ENCODE measurements around the gene FNBP1L.

FNBP1L gene

DNA sequence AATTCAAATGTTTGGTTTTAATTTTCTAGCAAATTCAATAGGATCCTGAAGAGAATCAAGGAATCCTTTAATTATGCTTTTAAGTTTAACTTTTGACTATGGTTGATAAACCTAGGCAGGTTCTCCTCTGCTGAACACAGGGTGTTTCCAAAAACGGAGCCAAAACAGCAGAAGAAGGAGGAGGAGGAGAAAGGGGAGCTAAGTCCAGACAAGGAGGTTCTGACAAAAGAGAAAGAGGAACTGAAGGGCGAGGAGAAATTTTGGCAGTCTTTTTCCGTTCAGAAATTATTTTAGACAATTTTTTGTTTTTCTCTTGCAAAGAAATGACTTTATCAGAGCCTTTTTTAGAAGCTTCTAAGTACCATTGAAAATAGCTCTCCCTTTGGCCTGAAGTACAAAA lies 33.2 kb upstream of the FNBP1L start (continued):
- TF ChIP-seq, protein P1, sequence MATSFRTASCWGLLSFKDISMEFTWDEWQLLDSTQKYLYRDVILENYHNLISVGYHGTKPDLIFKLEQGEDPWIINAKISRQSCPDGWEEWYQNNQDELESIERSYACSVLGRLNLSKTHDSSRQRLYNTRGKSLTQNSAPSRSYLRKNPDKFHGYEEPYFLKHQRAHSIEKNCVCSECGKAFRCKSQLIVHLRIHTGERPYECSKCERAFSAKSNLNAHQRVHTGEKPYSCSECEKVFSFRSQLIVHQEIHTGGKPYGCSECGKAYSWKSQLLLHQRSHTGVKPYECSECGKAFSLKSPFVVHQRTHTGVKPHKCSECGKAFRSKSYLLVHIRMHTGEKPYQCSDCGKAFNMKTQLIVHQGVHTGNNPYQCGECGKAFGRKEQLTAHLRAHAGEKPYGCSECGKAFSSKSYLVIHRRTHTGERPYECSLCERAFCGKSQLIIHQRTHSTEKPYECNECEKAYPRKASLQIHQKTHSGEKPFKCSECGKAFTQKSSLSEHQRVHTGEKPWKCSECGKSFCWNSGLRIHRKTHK (tag by site-specific recombination; IDR thresholded peaks at IDR 0.05) = no peak
- TF ChIP-seq ZNF530 (tag by site-specific recombination; IDR thresholded peaks at IDR 0.05; ENCODE audit: low read depth) = no peak
- TF ChIP-seq, protein P2, sequence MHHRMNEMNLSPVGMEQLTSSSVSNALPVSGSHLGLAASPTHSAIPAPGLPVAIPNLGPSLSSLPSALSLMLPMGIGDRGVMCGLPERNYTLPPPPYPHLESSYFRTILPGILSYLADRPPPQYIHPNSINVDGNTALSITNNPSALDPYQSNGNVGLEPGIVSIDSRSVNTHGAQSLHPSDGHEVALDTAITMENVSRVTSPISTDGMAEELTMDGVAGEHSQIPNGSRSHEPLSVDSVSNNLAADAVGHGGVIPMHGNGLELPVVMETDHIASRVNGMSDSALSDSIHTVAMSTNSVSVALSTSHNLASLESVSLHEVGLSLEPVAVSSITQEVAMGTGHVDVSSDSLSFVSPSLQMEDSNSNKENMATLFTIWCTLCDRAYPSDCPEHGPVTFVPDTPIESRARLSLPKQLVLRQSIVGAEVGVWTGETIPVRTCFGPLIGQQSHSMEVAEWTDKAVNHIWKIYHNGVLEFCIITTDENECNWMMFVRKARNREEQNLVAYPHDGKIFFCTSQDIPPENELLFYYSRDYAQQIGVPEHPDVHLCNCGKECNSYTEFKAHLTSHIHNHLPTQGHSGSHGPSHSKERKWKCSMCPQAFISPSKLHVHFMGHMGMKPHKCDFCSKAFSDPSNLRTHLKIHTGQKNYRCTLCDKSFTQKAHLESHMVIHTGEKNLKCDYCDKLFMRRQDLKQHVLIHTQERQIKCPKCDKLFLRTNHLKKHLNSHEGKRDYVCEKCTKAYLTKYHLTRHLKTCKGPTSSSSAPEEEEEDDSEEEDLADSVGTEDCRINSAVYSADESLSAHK (tag by site-specific recombination; IDR thresholded peaks at IDR 0.05) = no peak
- TF ChIP-seq, protein P3, sequence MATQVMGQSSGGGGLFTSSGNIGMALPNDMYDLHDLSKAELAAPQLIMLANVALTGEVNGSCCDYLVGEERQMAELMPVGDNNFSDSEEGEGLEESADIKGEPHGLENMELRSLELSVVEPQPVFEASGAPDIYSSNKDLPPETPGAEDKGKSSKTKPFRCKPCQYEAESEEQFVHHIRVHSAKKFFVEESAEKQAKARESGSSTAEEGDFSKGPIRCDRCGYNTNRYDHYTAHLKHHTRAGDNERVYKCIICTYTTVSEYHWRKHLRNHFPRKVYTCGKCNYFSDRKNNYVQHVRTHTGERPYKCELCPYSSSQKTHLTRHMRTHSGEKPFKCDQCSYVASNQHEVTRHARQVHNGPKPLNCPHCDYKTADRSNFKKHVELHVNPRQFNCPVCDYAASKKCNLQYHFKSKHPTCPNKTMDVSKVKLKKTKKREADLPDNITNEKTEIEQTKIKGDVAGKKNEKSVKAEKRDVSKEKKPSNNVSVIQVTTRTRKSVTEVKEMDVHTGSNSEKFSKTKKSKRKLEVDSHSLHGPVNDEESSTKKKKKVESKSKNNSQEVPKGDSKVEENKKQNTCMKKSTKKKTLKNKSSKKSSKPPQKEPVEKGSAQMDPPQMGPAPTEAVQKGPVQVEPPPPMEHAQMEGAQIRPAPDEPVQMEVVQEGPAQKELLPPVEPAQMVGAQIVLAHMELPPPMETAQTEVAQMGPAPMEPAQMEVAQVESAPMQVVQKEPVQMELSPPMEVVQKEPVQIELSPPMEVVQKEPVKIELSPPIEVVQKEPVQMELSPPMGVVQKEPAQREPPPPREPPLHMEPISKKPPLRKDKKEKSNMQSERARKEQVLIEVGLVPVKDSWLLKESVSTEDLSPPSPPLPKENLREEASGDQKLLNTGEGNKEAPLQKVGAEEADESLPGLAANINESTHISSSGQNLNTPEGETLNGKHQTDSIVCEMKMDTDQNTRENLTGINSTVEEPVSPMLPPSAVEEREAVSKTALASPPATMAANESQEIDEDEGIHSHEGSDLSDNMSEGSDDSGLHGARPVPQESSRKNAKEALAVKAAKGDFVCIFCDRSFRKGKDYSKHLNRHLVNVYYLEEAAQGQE (tag by site-specific recombination; IDR thresholded peaks at IDR 0.05) = no peak

DNA sequence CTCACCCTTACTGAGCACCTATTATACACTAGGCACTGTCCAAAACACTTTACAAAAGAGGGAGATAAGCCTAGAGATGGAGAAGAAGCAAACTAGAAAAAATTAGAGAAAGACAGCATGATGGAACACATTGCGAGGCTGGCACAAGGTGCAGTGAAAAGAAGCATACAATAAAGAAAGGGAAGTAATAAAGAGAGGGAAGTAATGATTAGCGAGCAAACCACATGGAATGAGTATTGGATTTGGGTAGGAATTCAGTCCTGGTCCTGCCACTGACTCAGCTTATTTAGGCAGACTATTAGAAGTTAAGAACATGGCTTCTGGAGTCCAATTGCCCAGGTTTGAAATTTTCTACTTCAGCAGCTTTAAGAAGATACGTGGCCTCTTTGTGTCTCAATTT lies 32.6 kb upstream of the FNBP1L start:
- Histone ChIP-seq H3K4me1 (ENCODE audit: control insufficient read depth, insufficient read depth, low read length) (no peaks in the 10 kb centered on the region), H3K4me3 (ENCODE audit: low read depth, low read length) (no peak overlapping the region), H3K36me3 (ENCODE audit: control insufficient read depth in 2 of 2, insufficient read depth in 1 of 2, low read length in 2 of 2) (no peaks in the 10 kb centered on the region), H3K27ac (ENCODE audit: extremely low read depth, low read depth, low read length) (no peak overlapping the region), H3K9me3 (ENCODE audit: control insufficient read depth, insufficient read depth, low read depth, low read length) (no peaks in the 10 kb centered on the region)
- TF ChIP-seq ZNF501 (tag by site-specific recombination; IDR thresholded peaks at IDR 0.05) (no peak), KLF10 (tag by site-specific recombination; IDR thresholded peaks at IDR 0.05) (no peak), ZNF133 (tag by site-specific recombination; IDR thresholded peaks at IDR 0.05) (0 out of 2 replicates have a peak, but pooled peaks have one; percentile 43)
- TF ChIP-seq, protein P4, sequence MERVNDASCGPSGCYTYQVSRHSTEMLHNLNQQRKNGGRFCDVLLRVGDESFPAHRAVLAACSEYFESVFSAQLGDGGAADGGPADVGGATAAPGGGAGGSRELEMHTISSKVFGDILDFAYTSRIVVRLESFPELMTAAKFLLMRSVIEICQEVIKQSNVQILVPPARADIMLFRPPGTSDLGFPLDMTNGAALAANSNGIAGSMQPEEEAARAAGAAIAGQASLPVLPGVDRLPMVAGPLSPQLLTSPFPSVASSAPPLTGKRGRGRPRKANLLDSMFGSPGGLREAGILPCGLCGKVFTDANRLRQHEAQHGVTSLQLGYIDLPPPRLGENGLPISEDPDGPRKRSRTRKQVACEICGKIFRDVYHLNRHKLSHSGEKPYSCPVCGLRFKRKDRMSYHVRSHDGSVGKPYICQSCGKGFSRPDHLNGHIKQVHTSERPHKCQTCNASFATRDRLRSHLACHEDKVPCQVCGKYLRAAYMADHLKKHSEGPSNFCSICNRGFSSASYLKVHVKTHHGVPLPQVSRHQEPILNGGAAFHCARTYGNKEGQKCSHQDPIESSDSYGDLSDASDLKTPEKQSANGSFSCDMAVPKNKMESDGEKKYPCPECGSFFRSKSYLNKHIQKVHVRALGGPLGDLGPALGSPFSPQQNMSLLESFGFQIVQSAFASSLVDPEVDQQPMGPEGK (tag by site-specific recombination; IDR thresholded peaks at IDR 0.05) = no peak
- TF ChIP-seq, protein P5, sequence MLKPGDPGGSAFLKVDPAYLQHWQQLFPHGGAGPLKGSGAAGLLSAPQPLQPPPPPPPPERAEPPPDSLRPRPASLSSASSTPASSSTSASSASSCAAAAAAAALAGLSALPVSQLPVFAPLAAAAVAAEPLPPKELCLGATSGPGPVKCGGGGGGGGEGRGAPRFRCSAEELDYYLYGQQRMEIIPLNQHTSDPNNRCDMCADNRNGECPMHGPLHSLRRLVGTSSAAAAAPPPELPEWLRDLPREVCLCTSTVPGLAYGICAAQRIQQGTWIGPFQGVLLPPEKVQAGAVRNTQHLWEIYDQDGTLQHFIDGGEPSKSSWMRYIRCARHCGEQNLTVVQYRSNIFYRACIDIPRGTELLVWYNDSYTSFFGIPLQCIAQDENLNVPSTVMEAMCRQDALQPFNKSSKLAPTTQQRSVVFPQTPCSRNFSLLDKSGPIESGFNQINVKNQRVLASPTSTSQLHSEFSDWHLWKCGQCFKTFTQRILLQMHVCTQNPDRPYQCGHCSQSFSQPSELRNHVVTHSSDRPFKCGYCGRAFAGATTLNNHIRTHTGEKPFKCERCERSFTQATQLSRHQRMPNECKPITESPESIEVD (tag by site-specific recombination; IDR thresholded peaks at IDR 0.05) = no peak
- CTCF ChIA-PET = no interaction called here
- POLR2A ChIA-PET = no interaction called here

DNA sequence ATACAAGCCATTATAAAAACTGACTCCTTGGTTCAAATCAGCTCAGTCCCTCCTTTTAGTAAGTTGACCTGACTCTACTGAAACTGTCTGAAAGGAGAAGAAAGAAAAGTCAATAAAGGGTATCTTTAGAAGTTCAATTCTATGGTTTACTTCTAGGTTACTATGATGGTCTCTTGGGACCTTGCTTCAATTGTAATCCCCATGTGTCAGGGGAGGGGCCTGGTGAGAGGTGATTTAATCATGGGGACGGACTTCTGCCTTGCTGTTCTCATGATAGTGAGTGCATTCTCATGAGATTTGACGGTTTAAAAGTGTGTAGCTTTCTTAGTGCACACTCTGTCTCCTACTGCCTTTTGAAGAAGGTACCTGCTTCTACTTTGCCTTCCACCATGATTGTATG lies 31.7 kb upstream of the FNBP1L start:
- H3K9me3 ChIP-seq (ENCODE audit: control insufficient read depth, insufficient read depth, low read depth, low read length) = no peaks in the 10 kb centered on the region
- H3K4me3 ChIP-seq (ENCODE audit: low read depth, low read length) = no peak overlapping the region
- no peaks in the 10 kb centered on the region for H3K4me1 ChIP-seq (ENCODE audit: control insufficient read depth, insufficient read depth, low read length)
- ChIA-PET POLR2A (no interaction called here), CTCF (no interaction called here)
- H3K36me3 ChIP-seq (ENCODE audit: control insufficient read depth in 2 of 2, insufficient read depth in 1 of 2, low read length in 2 of 2) = no peaks in the 10 kb centered on the region
- TF ChIP-seq ZEB2 (tag by site-specific recombination; IDR thresholded peaks at IDR 0.05) (no peak), ZNF791 (tag by site-specific recombination; IDR thresholded peaks at IDR 0.05) (no peak), ZFP3 (tag by site-specific recombination; IDR thresholded peaks at IDR 0.05; ENCODE audit: low read depth) (no peak), ZNF121 (tag by site-specific recombination; IDR thresholded peaks at IDR 0.05) (no peak), ZNF510 (tag by site-specific recombination; IDR thresholded peaks at IDR 0.05; ENCODE audit: insufficient replicate concordance) (no peak), ZNF747 (tag by site-specific recombination; IDR thresholded peaks at IDR 0.05) (no peak)
- no peak overlapping the region for H3K27ac ChIP-seq (ENCODE audit: extremely low read depth, low read depth, low read length)
